SH-SY5Y (cell line): ENCODE data around the gene GATAD1.

ENCODE experiments used
- GATA2 ChIP-seq: IDR thresholded peaks from 2 replicates; pipeline ENCODE4 v1.6.1; 2011; ENCODE audit warnings: mild to moderate bottlenecking, low read depth, low read length
- GATA3 ChIP-seq: IDR thresholded peaks from 2 replicates; pipeline ENCODE4 v1.6.1; 2011; ENCODE audit warnings: low read depth, mild to moderate bottlenecking, low read length, moderate library complexity

DNA sequence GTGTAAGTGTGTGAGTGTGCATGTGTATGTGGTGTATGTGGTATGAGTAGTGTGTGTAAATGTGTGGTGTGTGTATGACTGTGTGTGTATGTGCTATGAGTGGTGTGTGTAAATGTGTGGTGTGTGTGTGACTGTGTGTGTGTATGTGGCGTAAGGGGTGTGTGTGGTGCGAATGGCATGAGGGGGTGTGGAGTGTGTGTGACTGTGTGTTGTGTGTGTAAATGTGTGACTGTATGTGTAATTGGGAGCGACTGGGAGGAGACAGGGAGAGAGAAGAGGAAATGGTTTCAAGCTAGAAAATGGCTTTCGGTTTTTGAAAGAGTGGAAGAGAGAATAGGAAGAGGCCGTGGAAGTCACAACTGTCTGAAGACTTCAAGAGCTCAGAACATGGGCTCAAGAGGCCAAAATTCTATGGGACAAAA lies 23.6 kb upstream of the GATAD1 start:
- TF ChIP-seq GATA3 (no peak), GATA2 (no peak)
